Measurements from ENCODE around the gene EIF4G3. TPM values are rescaled to one million over a fixed set of nuclear protein-coding genes. Genes with fewer than 3 reads are reported as not detected.
A peak's percentile ranks its signal among the peaks of the same experiment; 100 is the strongest.
"Not testable (repeated sequence)": the region's sequence is repeated elsewhere in the genome, so short reads cannot be mapped to it uniquely, and the experiment has no call there.

Gene EIF4G3
- total RNA-seq, 1 donor from 2014 or later, result 66.8 TPM

DNA sequence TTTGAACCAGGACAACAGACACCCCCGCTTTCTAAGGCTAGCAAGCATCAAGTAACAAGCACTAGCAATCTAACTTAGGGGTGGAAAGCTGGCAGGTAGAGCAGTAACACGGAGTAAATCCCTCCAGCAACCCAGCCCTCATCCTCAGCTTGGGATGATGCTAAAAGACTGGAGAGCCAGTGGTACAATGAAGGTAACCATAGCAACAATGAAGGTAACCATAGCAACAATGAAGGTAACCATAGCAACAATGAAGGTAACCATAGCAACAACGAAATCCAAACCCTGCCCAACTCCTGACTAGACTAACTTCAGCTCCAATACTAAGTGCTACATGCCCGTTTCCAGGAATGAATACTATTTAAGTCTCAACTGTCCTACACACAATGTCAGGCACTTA, 22.2 kb upstream of the EIF4G3 start:
- Mint-ChIP-seq H3K9me3 (no peaks in the 10 kb centered on the region), H3K27ac (no peak overlapping the region), H3K36me3 (ENCODE audit: low read depth) (no peaks in the 10 kb centered on the region), H3K4me3 (no peak overlapping the region), H3K4me1 (peaks cover 4% of the 10 kb centered on the region), H3K27me3 (peaks cover 11% of the 10 kb centered on the region)
- no peak for DNase-seq
- intact Hi-C loops (cut with micrococcal nuclease), result loop anchor here (5.0 to 10.0 kb wide), 3 partner anchors 217 to 624 kb away; partner anchors contain the start of gene HP1BP3

DNA sequence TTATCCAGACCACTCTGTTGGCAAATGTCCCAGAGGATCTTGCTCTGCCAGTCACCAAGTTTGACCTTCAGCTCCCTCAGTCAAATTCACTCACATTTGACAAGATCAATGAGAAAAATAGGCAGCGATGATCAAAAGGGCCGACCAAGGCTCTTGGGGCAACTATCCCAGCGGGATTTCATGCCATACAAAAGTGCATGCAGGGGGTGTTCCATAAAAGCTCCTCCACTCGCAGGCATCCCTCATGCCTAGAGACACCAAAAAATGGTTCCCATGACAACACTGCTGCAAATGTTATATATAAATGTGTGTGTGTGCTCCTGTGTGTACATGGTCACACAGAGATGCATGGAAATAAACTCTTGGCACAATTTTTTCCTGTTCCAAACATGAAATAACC, 16.2 kb upstream of the EIF4G3 start:
- H3K4me1 Mint-ChIP-seq, result peaks cover 5% of the 10 kb centered on the region
- H3K27me3 Mint-ChIP-seq, result peaks cover 15% of the 10 kb centered on the region
- no peak overlapping the region for H3K4me3 Mint-ChIP-seq
- intact Hi-C loops (cut with micrococcal nuclease), result loop anchor here (10.0 kb wide), 1 partner anchor 618 kb away; no protein-coding TSS in a partner anchor
- H3K9me3 Mint-ChIP-seq, result no peaks in the 10 kb centered on the region
- no peaks in the 10 kb centered on the region for H3K36me3 Mint-ChIP-seq (ENCODE audit: low read depth)
- no peak overlapping the region for H3K27ac Mint-ChIP-seq
- DNase-seq, result no peak

DNA sequence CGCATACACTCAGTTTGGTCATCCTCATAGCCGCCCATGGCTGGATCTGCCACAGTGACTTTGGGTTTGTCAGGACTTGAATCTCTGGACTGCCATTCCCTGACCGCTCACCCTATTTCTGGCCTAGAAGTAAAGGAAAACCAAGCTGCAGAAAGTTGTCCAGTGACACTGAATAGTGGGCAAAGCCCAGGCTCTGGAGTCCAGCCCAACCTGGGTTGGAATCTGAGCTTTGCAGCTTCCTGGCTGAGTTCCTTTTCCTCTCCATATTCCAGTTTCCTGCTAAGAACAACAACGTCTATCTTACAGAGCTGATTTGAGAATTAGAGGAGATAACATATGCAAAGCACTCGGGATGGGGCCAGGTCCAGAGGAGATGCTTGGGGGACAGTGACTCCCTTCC, 15.6 kb upstream of the EIF4G3 start:
- intact Hi-C loops (cut with micrococcal nuclease), result loop anchor here (10.0 kb wide), 1 partner anchor 617 kb away; no protein-coding TSS in a partner anchor
- Mint-ChIP-seq H3K27ac (no peak overlapping the region), H3K36me3 (ENCODE audit: low read depth) (no peaks in the 10 kb centered on the region), H3K27me3 (peaks cover 15% of the 10 kb centered on the region), H3K4me1 (peaks cover 5% of the 10 kb centered on the region), H3K4me3 (no peak overlapping the region), H3K9me3 (no peaks in the 10 kb centered on the region)
- DNase-seq, result no peak

DNA sequence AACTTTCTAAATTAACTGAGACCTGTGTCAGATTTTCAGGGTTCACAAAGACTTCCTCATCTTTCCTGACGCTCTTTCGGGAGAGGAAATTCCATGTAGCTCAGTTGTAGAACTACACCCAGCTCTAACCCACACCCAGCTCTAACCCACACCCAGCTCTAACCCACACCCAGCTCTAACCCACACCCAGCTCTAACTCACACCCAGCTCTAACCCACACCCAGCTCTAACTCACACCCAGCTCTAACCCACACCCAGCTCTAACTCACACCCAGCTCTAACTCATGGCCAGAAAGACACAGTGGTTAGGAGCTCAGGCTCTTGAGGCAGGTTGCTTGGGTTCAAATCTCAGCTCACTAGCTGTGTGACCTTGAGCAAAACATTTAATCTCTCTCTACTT, 14.1 kb upstream of the EIF4G3 start:
- DNase-seq; H3K4me1 Mint-ChIP-seq; H3K27ac Mint-ChIP-seq; H3K36me3 Mint-ChIP-seq (ENCODE audit: low read depth); H3K9me3 Mint-ChIP-seq; H3K4me3 Mint-ChIP-seq: not testable (repeated sequence)
- H3K27me3 Mint-ChIP-seq, result peaks cover 12% of the 10 kb centered on the region
- intact Hi-C loops (cut with micrococcal nuclease), result loop anchor here (10.0 kb wide), 1 partner anchor 616 kb away; no protein-coding TSS in a partner anchor

DNA sequence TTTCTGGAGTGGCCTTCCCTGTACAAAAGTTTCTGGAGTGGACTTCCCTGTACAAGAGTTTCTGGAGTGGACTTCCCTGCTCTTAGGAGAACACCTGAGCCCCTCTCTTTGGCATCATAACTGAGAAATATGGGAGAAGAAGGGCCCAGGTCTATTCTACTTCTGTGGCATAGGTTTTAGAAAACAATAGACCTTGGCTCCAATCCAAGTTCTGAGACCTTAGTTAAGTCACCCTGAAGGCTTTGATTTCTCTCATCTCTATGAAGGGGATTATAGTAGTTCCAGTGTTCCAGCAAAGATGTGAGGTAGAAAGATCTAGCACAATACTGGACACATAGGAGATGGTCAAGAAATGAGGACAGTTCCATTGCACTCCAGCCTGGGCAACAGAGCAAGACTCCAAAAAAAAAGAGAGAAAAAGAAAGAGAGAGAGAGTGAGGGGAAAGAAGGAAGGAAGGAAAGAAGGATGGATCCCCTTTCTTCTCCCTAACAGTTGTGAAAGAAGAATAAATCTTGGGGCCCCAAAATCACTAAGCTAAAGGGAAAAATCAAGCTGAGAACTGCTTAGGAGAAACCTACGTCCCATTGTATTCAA, 13.3 kb upstream of the EIF4G3 start:
- H3K4me1 Mint-ChIP-seq, result peaks cover 2% of the 10 kb centered on the region
- no peak for DNase-seq
- no peaks in the 10 kb centered on the region for H3K9me3 Mint-ChIP-seq
- no peak overlapping the region for H3K4me3 Mint-ChIP-seq
- H3K27me3 Mint-ChIP-seq, result peaks cover 10% of the 10 kb centered on the region
- H3K36me3 Mint-ChIP-seq (ENCODE audit: low read depth), result no peaks in the 10 kb centered on the region
- intact Hi-C loops (cut with micrococcal nuclease), result loop anchor here (10.0 kb wide), 1 partner anchor 615 kb away; no protein-coding TSS in a partner anchor
- H3K27ac Mint-ChIP-seq, result no peak overlapping the region

DNA sequence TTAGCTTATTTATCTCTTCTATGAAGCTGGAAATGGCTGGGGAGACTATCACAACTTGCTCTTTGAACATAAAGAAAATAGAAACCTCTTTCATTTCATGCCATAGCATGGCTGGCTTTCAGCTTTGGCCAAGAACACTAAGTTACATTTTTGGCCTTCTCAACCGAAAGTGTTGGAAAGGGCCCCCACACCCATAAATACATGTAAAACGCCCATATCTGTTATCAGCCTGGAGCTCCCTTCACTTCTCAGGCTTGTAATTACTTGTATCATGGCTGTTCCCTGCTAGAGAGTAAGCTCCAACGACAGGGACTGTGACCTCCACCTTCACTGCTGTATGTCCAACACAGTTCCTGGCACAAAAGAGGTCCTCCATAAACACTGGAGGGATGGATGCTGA, 12.7 kb upstream of the EIF4G3 start:
- Mint-ChIP-seq H3K4me1 (peaks cover 2% of the 10 kb centered on the region), H3K4me3 (no peak overlapping the region), H3K27me3 (peaks cover 10% of the 10 kb centered on the region), H3K9me3 (no peaks in the 10 kb centered on the region), H3K36me3 (ENCODE audit: low read depth) (no peaks in the 10 kb centered on the region), H3K27ac (no peak overlapping the region)
- intact Hi-C loops (cut with micrococcal nuclease), result no loop called here
- DNase-seq, result no peak

DNA sequence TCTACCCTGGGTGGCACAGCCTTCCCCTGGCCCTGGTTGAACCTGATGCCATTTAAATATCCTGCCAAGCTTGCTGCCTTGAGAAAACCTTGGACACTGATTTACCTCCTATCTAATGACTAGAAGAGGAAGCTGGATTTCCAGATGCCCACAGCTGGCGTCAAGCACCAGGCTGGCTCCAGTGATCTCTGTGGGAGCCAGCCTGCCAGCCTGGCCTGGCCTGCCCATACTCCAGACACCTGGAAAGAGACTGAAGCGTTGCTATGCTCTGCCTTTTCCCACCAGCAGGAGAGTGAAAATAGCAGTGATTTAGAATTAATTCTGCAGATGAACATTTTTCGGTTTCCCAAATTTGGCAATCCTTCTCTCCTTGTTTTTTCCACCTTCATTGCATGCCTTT, 11.5 kb upstream of the EIF4G3 start:
- intact Hi-C loops (cut with micrococcal nuclease), result no loop called here
- DNase-seq, result no peak
- H3K36me3 Mint-ChIP-seq (ENCODE audit: low read depth), result no peaks in the 10 kb centered on the region
- peaks cover 11% of the 10 kb centered on the region for H3K27me3 Mint-ChIP-seq
- peaks cover 2% of the 10 kb centered on the region for H3K4me1 Mint-ChIP-seq
- no peak overlapping the region for H3K4me3 Mint-ChIP-seq
- H3K27ac Mint-ChIP-seq, result no peak overlapping the region
- no peaks in the 10 kb centered on the region for H3K9me3 Mint-ChIP-seq

DNA sequence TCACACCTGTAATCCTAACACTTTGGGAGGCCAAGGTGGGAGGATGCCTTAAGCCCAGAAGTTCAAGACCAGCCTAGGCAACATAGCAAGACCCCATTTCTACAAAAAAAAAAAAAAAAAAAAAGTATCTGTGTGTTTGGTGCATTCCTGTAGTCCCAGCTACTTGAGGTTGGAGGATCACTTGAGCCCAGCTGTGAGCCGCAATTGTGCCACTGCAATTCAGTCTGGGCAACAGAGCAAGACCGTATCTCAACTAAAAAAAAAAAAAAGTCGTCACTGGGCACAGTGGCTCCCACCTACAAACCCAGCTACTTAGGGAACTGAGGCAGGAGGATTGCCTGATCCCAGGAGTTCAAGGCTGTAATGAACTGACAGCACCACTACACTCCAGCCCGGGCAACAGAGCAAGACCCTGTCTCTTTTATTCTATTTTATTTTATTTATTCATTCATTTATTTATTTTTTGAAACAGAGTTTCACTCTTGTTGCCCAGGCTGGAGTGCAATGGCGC, 8.6 kb upstream of the EIF4G3 start:
- Mint-ChIP-seq H3K27ac (no peak overlapping the region), H3K4me1 (peaks cover 2% of the 10 kb centered on the region), H3K36me3 (ENCODE audit: low read depth) (no peaks in the 10 kb centered on the region), H3K27me3 (peaks cover 15% of the 10 kb centered on the region), H3K9me3 (no peaks in the 10 kb centered on the region), H3K4me3 (no peak overlapping the region)
- intact Hi-C loops (cut with micrococcal nuclease), result no loop called here
- DNase-seq, result no peak

DNA sequence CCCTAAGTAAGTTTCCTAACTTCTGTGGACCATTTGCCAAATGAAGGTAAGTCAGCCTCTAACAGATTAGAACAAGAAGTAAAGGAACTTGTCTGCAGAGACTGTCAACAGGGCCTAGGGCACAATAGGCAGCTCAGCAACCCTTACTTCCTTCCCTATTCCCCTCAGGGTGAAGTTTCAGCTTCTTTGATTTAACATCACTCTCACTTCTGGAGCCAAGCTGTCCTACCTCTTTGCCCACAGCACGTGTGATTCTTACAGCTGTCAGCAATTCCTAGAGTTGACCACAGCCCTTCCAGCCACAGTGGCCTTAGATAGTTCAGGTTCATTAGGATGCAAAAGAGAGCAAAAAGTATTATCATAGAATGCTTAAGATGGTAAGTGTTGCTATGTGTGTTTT, 7.6 kb upstream of the EIF4G3 start:
- Mint-ChIP-seq H3K36me3 (ENCODE audit: low read depth) (no peaks in the 10 kb centered on the region), H3K27me3 (peaks cover 13% of the 10 kb centered on the region), H3K27ac (no peak overlapping the region), H3K4me3 (no peak overlapping the region), H3K9me3 (no peaks in the 10 kb centered on the region), H3K4me1 (no peaks in the 10 kb centered on the region)
- DNase-seq, result no peak
- intact Hi-C loops (cut with micrococcal nuclease), result no loop called here

DNA sequence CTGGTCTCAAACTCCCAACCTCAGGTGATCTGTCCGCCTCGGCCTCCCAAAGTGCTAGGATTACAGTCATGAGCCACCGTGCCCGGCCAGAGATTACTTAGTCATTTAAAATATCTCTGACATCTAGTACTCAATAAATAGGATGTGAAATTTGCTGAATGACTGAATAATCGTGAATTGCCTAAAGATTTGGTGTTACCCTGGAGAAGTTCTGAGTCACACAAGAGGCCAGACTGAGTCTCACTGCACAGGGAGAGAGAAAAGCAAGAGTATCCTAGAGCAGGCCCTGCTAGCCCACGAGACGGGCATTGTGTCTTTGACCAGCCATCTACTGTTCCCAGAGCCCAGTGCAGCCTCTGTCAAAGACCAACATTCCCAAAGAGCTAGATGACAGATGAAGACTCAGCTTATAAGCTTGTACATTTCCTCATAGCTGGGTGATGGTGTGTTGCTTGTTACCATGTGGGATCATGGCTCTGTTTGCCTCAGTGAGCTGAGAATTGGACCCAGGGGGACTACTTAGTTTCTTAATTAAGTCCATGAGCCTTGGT, 5.6 kb upstream of the EIF4G3 start:
- no peak overlapping the region for H3K27ac Mint-ChIP-seq
- H3K27me3 Mint-ChIP-seq, result peaks cover 10% of the 10 kb centered on the region
- no peak overlapping the region for H3K4me3 Mint-ChIP-seq
- H3K9me3 Mint-ChIP-seq, result no peaks in the 10 kb centered on the region
- intact Hi-C loops (cut with micrococcal nuclease), result no loop called here
- no peaks in the 10 kb centered on the region for H3K36me3 Mint-ChIP-seq (ENCODE audit: low read depth)
- peaks cover 2% of the 10 kb centered on the region for H3K4me1 Mint-ChIP-seq
- DNase-seq, result no peak

DNA sequence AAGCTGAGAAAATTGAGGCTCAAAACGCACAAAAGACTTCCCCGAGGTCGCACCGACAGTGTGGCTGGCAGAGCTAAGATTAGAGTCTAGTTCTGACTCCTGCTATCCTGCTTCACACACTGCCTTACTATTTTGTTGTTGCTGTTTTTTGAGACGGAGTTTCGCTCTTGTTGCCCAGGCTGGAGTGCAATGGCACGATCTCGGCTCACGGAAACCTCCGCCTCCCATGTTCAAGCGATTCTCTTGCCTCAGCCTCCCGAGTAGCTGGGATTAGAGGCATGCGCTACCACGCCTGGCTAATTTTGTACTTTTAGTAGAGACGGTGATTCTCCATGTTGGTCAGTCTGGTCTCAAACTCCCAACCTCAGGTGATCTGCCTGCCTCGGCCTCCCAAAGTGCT, 1.6 kb upstream of the EIF4G3 start:
- not testable (repeated sequence) for H3K4me3 Mint-ChIP-seq
- intact Hi-C loops (cut with micrococcal nuclease), result loop anchor here (5.0 kb wide), 3 partner anchors 156 to 246 kb away; no protein-coding TSS in a partner anchor

DNA sequence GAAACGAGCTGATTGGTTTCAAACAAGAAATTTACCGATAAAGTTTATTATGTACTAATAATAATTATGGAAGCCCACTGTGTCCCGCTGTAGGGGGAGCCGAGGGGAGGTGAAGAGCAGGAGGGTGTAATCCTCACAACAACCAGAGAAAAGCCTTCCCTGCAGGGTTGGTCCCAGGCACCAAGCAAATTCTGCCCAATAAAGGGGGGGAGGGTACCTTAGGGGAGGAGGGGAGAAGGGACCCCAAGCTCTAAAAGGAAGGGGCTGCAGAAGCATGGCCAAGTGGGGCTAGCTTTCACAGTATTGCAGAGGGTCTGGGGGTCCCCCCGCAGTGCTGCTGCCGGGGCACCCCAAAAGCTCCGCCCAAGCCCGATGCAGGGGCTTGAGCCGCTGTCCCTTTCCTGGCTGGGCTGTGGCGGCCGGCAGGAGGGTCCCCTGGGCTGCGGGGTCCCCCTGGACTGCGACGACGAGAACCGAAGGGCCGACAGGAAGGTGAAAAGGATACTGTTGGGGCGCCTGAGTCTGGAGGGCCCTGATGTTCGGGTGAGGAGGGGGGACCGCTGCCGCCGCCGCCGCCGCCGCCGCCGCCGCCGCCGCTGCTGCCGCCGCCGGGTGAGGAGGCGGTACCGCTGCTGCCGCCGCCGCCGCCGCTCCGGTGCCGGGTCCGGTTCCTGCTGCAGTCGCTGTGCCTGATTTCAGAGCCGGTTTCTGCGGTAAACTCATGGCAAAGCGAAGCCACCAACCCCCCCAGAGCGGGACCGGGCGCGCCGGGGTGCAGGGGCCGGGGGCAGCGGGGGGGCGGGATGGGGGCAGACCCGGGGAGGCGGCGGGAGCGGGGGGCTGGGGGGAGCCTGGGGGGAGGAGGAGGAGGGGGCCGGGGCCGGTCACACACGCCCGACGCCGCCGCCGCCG, 771 bp downstream of the EIF4G3 start:
- peaks cover 28% of the 10 kb centered on the region for H3K4me1 Mint-ChIP-seq
- no peaks in the 10 kb centered on the region for H3K9me3 Mint-ChIP-seq
- peaks cover 23% of the 10 kb centered on the region for H3K36me3 Mint-ChIP-seq (ENCODE audit: low read depth)
- peaks cover 2% of the 10 kb centered on the region for H3K27me3 Mint-ChIP-seq
- DNase-seq, result peak; percentile 84
- peak overlapping the region; percentile 89 for H3K4me3 Mint-ChIP-seq
- peak overlapping the region; percentile 89 for H3K27ac Mint-ChIP-seq
- intact Hi-C loops (cut with micrococcal nuclease), result loop anchor here (2.0 to 5.0 kb wide), 4 partner anchors 154 to 389 kb away; partner anchors contain the start of gene HP1BP3

More for the DNA sequence above, 1.6 kb upstream of the EIF4G3 start:
- not testable (repeated sequence) for H3K9me3 Mint-ChIP-seq, H3K27ac Mint-ChIP-seq, DNase-seq, H3K27me3 Mint-ChIP-seq
- Mint-ChIP-seq H3K4me1 (peaks cover 18% of the 10 kb centered on the region), H3K36me3 (ENCODE audit: low read depth) (peaks cover 13% of the 10 kb centered on the region)

DNA sequence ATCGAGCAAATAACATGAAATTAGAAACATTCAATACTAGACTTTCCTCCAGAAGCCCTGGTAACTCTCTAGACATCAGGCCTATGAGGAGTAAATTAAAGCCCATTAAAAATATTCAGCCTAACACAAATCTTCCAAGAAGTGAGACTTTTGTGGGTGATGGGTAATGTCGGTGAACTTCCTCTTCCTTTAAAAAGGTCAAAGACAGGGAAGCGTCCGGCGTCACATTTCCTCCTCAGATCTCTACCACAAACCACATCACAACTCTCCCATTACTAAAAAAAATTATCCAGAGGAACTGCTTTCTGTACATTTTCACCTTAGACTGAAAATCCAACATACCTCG, 1.4 kb downstream of the EIF4G3 start:
- Mint-ChIP-seq H3K9me3 (no peaks in the 10 kb centered on the region), H3K27ac (peak overlapping the region; percentile 89), H3K27me3 (peaks cover 2% of the 10 kb centered on the region), H3K36me3 (ENCODE audit: low read depth) (peaks cover 25% of the 10 kb centered on the region), H3K4me1 (peaks cover 28% of the 10 kb centered on the region), H3K4me3 (peak overlapping the region; percentile 89)
- DNase-seq, result peak; percentile 77
- intact Hi-C loops (cut with micrococcal nuclease), result loop anchor here (5.0 kb wide), 3 partner anchors 153 to 243 kb away; no protein-coding TSS in a partner anchor

All from activated CD4-positive, alpha-beta T cell treated with anti-CD3 and anti-CD28 coated beads, Interleukin-2, amount 10 ng/mL, durations not matched to agents 24 days and 14 days (primary cell).